Endothelial cell of umbilical vein (primary cell): ENCODE results near the gene SFXN2. TPM values are rescaled to one million over a fixed set of nuclear protein-coding genes. Genes with fewer than 3 reads are reported as not detected.
A peak's percentile ranks its signal among the peaks of the same experiment; 100 is the strongest.
"Not testable (repeated sequence)": the region's sequence is repeated elsewhere in the genome, so short reads cannot be mapped to it uniquely, and the experiment has no call there.

Experiments
- BruUV-seq: library from RNA; stranded (reverse); fragments of 400-500 nt; replicated peaks from 2 replicates; lab custom pipeline; 2021; lab: Mats Ljungman, UMichigan
- CTCF ChIA-PET: fragments of 300-600, 350-600 bp; sonication (Branson Sonifier 250); formaldehyde crosslinking; loops from one replicate; lab custom pipeline; 2021; ENCODE audit warnings: antibody characterized with exemption, inconsistent platforms; lab: Charles Lee
- POLR2A ChIA-PET: fragments of 300-600, 350-600 bp; sonication (Branson Sonifier 250); formaldehyde crosslinking; loops from one replicate; lab custom pipeline; 2021; ENCODE audit warnings: antibody characterized with exemption, inconsistent platforms; lab: Charles Lee
- DNase-seq: peaks from one replicate; pipeline ENCODE4 v3.0.0-alpha.2; 2011; ENCODE audit warnings: low read depth, low spot score
- FAIRE-seq: peaks from 2 replicates; lab custom pipeline; 2011; peaks lifted over from hg19 to GRCh38; lab: Jason Lieb, UNC
- H2AFZ ChIP-seq: 2 replicates; pipeline ENCODE4 v1.6.0; 2012; ENCODE audit warnings: low read depth, low read length, control low read depth, inconsistent platforms
- H3K27ac ChIP-seq: 2 replicates; pipeline ENCODE4 v1.5.1; 2011; ENCODE audit warnings: low read depth, mild to moderate bottlenecking, control low read depth, low read length, moderate library complexity; ENCODE audit not compliant: insufficient read depth
- H3K27me3 ChIP-seq, 2 experiments: 2 replicates each; pipeline versions ENCODE4 v1.6.0 to v1.6.1; 2011; ENCODE audit warnings: low read length in 2 of 2, mixed read lengths in 1 of 2; ENCODE audit not compliant: control insufficient read depth in 2 of 2, insufficient read depth in 2 of 2
- H3K36me3 ChIP-seq, 2 experiments: 2 replicates in 1 of 2; 3 replicates in 1 of 2; pipeline ENCODE4 v1.5.1; 2011; ENCODE audit warnings: low read length in 2 of 2, mild to moderate bottlenecking in 1 of 2, moderate library complexity in 1 of 2; ENCODE audit not compliant: control insufficient read depth in 2 of 2, insufficient read depth in 2 of 2; ENCODE audit errors: extremely low read depth in 1 of 2
- H3K4me1 ChIP-seq: 3 replicates; pipeline ENCODE4 v1.5.1; 2011; ENCODE audit warnings: mild to moderate bottlenecking, low read length; ENCODE audit not compliant: control insufficient read depth, insufficient read depth; ENCODE audit errors: extremely low read depth
- H3K4me2 ChIP-seq: 2 replicates; pipeline ENCODE4 v1.6.1; 2011; ENCODE audit warnings: low read length, control low read depth, mixed read lengths; ENCODE audit not compliant: insufficient read depth
- H3K4me3 ChIP-seq, 3 experiments: fragments of 200-600 bp in 1 of 3; sonication (generic), shearing (Covaris generic) in 1 of 3; replicated peaks in 1 of 3; 2 replicates each; pipeline ENCODE4 v1.5.1; 2011 to 2016; ENCODE audit warnings: control low read depth in 3 of 3, low read length in 3 of 3, mild to moderate bottlenecking in 2 of 3, inconsistent platforms in 1 of 3, low read depth in 1 of 3, moderate library complexity in 1 of 3; ENCODE audit not compliant: insufficient read depth in 1 of 3
- H3K79me2 ChIP-seq: 2 replicates; pipeline ENCODE4 v1.6.0; 2012; ENCODE audit warnings: low read length, inconsistent platforms; ENCODE audit not compliant: control insufficient read depth, insufficient read depth
- H3K9ac ChIP-seq: replicated peaks from 2 replicates; pipeline ENCODE3; 2011; ENCODE audit warnings: low read length, control low read depth; ENCODE audit not compliant: insufficient read depth; ENCODE audit errors: extremely low read depth
- H3K9me1 ChIP-seq: replicated peaks from 3 replicates; pipeline ENCODE4 v1.6.0; 2011; ENCODE audit warnings: mild to moderate bottlenecking, low read length; ENCODE audit not compliant: control insufficient read depth, insufficient read depth; ENCODE audit errors: extremely low read depth
- H3K9me3 ChIP-seq: replicated peaks from 2 replicates; pipeline ENCODE4 v1.5.1; 2012; ENCODE audit warnings: low read length, inconsistent platforms; ENCODE audit not compliant: control insufficient read depth, insufficient read depth
- H4K20me1 ChIP-seq: replicated peaks from 2 replicates; pipeline ENCODE3; 2011; ENCODE audit warnings: mild to moderate bottlenecking, low read length; ENCODE audit not compliant: control insufficient read depth, insufficient read depth; ENCODE audit errors: extremely low read depth
- EZH2 ChIP-seq: IDR thresholded peaks from 2 replicates; pipeline ENCODE4 v1.6.1; 2012; ENCODE audit warnings: borderline replicate concordance, low read depth, mild to moderate bottlenecking, moderate library complexity, low read length, inconsistent platforms; ENCODE audit not compliant: severe bottlenecking
- MYC ChIP-seq: IDR thresholded peaks from one replicate; pipeline ENCODE4 v1.6.1; 2011; ENCODE audit warnings: mild to moderate bottlenecking, low read depth, low read length
- POLR2AphosphoS5 ChIP-seq: IDR thresholded peaks from 2 replicates; pipeline ENCODE4 v1.6.1; 2012; ENCODE audit warnings: low read depth, mild to moderate bottlenecking, control low read depth, low read length, moderate library complexity; ENCODE audit not compliant: insufficient read depth
- dilution Hi-C: fragments of 300-500 bp; cut with MboI; formaldehyde crosslinking; loops from one replicate; pipeline ENCODE4 v1.15.0; 2019; ENCODE audit warnings: low sequenced_read_pairs; ENCODE audit not compliant: extremely low pct_ligation_motif_present
- intact Hi-C: fragments of 100-400 bp; cut with micrococcal nuclease; formaldehyde crosslinking; loops from one replicate; pipeline ENCODE4 v1.10.0; 2022
- polyA plus RNA-seq, 4 experiments: library from polyadenylated mRNA; depleted of rRNA in 3 of 4; stranded (reverse) in 3 of 4; unstranded in 1 of 4; fragments of >200 nt; gene quantifications; 2 replicates each; pipeline versions ENCODE4 v1.2.1 to v1.2.3, GENCODE V29; 2011 to 2012; ENCODE audit warnings: missing spikeins in 1 of 4
- total RNA-seq: library from RNA; stranded (reverse); gene quantifications from 2 replicates; pipeline ENCODE4 v1.2.3, GENCODE V29; 2021

Gene SFXN2
- total and polyA plus RNA-seq, 2 donors (not counting 3 experiments of a cell fraction or from before 2014, with no cell fraction given): 9.8 to 17.0 TPM

GRCh38 chr10:102741726-102742237, 27.3 kb downstream of the SFXN2 start:
- peaks cover 0 to 2% of the 10 kb centered on the region in 2 experiments for H3K36me3 ChIP-seq
- intact Hi-C loops (loop anchor here (5.0 kb wide), 2 partner anchors 36 to 176 kb away; partner anchors contain the start of gene CNNM2), dilution Hi-C loops (no loop called here)
- no peak overlapping the region for H3K4me2 ChIP-seq
- TF ChIP-seq POLR2AphosphoS5 (peak; percentile 20), EZH2 (no peak), MYC (no peak)
- CTCF ChIA-PET: interaction anchor here (1.7 to 2.2 kb wide), 2 partner anchors 10 to 160 kb away, joined by 4 to 14 read pairs; no protein-coding TSS in a partner anchor
- H4K20me1 ChIP-seq: no peaks in the 10 kb centered on the region
- no peak overlapping the region for H3K27ac ChIP-seq
- peaks cover 15% of the 10 kb centered on the region for H3K4me1 ChIP-seq
- DNase-seq: peak; percentile 88
- H2AFZ ChIP-seq: no peak overlapping the region
- peaks cover 24% of the 10 kb centered on the region for H3K79me2 ChIP-seq
- no peaks in the 10 kb centered on the region for H3K9me1 ChIP-seq
- no TSS peak for BruUV-seq
- no peak overlapping the region for H3K4me3 ChIP-seq
- H3K27me3 ChIP-seq: no peaks in the 10 kb centered on the region
- no peak overlapping the region for H3K9ac ChIP-seq
- FAIRE-seq: no peak
- no peaks in the 10 kb centered on the region for H3K9me3 ChIP-seq
- POLR2A ChIA-PET: no interaction called here

GRCh38 chr10:102742313-102742712, 27.9 kb downstream of the SFXN2 start:
- FAIRE-seq, BruUV-seq: not testable (repeated sequence)

More at GRCh38 chr10:102742313-102742712, 27.9 kb downstream of the SFXN2 start:
- H3K27me3 ChIP-seq, DNase-seq, H3K4me3 ChIP-seq, H3K9me1 ChIP-seq, H3K4me2 ChIP-seq, H2AFZ ChIP-seq, H3K36me3 ChIP-seq, POLR2A ChIA-PET, H4K20me1 ChIP-seq, dilution Hi-C loops, H3K9me3 ChIP-seq, H3K9ac ChIP-seq, H3K27ac ChIP-seq: not testable (repeated sequence)
- intact Hi-C loops: loop anchor here (5.0 kb wide), 2 partner anchors 35 to 175 kb away; partner anchors contain the start of gene CNNM2
- Histone ChIP-seq H3K79me2 (peaks cover 24% of the 10 kb centered on the region), H3K4me1 (peaks cover 15% of the 10 kb centered on the region)
- CTCF ChIA-PET: interaction anchor here (0.8 to 2.2 kb wide), 2 partner anchors 73 to 160 kb away, joined by 3 to 14 read pairs; no protein-coding TSS in a partner anchor
